ENCODE results near the gene ECSCR.
"Not testable (repeated sequence)": the region's sequence is repeated elsewhere in the genome, so short reads cannot be mapped to it uniquely, and the experiment has no call there.

The ECSCR gene

DNA sequence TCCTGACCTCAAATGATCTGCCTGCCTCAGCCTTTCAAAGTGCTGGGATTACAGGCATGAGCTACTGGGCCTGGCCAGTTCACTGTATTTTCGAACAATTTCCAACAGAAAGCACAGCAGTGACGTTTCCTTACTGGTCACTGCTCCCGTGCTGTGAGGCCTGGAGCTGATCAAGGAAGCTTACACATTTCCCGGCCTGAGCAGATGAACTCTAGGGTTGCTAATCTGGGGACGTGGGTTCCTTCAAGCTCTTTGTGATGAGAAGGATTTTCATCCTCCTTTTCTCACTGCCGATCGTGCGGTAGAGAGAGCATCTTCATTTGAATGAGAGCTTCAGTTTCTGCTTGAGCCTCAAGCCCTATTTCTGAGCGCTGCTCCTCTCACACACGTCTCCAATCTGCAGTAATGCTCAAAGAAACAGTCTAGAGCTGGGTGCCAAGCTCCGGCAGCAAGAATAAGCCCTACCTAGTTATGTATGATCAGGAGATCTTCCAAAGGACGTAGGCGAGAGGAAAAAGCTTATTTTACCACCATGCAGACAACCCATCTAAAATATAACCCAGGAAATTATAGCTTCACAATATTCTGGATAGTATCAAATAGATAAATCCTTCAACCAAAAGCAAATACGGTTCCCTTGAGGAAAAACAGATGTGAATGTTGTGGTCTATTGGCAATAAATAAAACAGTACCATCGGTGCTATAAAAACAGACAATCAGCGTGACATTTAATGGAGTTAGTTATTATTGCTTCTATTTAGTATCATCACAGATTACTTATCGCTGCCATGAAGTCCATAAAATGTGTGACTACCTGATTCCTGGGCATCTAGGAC, 51.3 kb downstream of the ECSCR start:
- DNase-seq (ENCODE audit: low read depth in 1 of 2, low spot score in 1 of 2): no peak
- in situ Hi-C loops (cut with HindIII; ENCODE audit: low pct_unique_long_range_greater_than_20kb, low sequenced_read_pairs): no loop called here
- no peak for TF ChIP-seq JUND (IDR thresholded peaks at IDR 0.05; ENCODE audit: low read depth)

GRCh38 chr5:139410121-139410992, 52.2 kb downstream of the ECSCR start:
- in situ Hi-C loops (cut with HindIII; ENCODE audit: low pct_unique_long_range_greater_than_20kb, low sequenced_read_pairs): no loop called here
- no peak for DNase-seq (ENCODE audit: low read depth in 1 of 2, low spot score in 1 of 2)
- no peak for TF ChIP-seq JUND (IDR thresholded peaks at IDR 0.05; ENCODE audit: low read depth)

- DNase-seq (ENCODE audit: low read depth in 1 of 2, low spot score in 1 of 2); in situ Hi-C loops (cut with HindIII; ENCODE audit: low pct_unique_long_range_greater_than_20kb, low sequenced_read_pairs): not testable (repeated sequence)
These were observed 53.4 kb downstream of the ECSCR start for GRCh38 chr5:139409116-139409515.

DNA sequence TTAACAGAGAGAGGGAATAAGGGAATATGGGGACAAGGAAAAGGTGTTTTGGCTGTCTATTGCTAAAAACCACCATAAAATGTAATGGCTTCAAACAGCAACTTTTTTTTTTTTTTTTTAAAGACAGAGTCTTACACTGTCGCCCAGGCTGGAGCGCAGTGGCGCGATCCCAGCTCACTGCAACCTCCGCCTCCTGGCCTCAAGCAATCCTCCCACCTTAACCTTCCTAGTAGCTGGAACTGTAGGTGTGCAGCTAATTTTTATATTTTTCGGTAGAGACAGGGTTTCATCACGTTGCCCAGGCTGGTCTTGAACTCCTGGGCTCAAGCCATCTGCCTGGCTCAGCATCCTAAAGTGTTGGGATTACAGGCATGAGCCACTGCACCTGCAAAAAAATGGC, 54.4 kb downstream of the ECSCR start:
- DNase-seq (ENCODE audit: low read depth in 1 of 2, low spot score in 1 of 2): no peak
- TF ChIP-seq JUND (IDR thresholded peaks at IDR 0.05; ENCODE audit: low read depth): no peak
- in situ Hi-C loops (cut with HindIII; ENCODE audit: low pct_unique_long_range_greater_than_20kb, low sequenced_read_pairs): no loop called here

DNA sequence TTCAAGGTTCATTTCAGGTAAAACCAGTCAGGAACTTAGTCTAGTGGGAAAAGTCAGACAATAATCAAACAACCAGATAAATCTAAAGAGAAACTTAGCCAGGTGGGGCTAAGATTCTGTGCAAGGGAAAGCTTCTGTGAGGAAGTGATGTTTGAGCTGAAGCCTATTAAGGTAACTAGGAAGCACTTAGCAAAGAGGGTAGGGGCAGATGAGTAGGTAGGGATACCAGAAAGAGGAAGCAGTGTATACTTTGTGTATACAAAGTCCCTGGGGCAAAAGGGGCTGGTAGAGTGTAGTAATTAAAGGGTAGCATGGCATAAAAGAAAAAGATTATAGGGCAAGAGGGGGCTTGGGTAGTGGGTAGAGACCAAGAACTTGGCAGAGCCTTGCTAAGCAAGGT, 55.0 kb downstream of the ECSCR start:
- in situ Hi-C loops (cut with HindIII; ENCODE audit: low pct_unique_long_range_greater_than_20kb, low sequenced_read_pairs): no loop called here
- DNase-seq (ENCODE audit: low read depth in 1 of 2, low spot score in 1 of 2): no peak

GRCh38 chr5:139406963-139407362, 55.6 kb downstream of the ECSCR start:
- no peak for DNase-seq (ENCODE audit: low read depth in 1 of 2, low spot score in 1 of 2)
- no peak for TF ChIP-seq JUND (IDR thresholded peaks at IDR 0.05; ENCODE audit: low read depth)
- in situ Hi-C loops (cut with HindIII; ENCODE audit: low pct_unique_long_range_greater_than_20kb, low sequenced_read_pairs): no loop called here

More for the DNA sequence above, 55.0 kb downstream of the ECSCR start:
- TF ChIP-seq JUND (IDR thresholded peaks at IDR 0.05; ENCODE audit: low read depth): no peak

GRCh38 chr5:139404484-139404840, 58.1 kb downstream of the ECSCR start:
- no peak for DNase-seq (ENCODE audit: low read depth in 1 of 2, low spot score in 1 of 2)
- no peak for TF ChIP-seq JUND (IDR thresholded peaks at IDR 0.05; ENCODE audit: low read depth)
- in situ Hi-C loops (cut with HindIII; ENCODE audit: low pct_unique_long_range_greater_than_20kb, low sequenced_read_pairs): no loop called here

- TF ChIP-seq JUND (IDR thresholded peaks at IDR 0.05; ENCODE audit: low read depth): peak; percentile 70; the same call in 1 of the 2 replicates
- in situ Hi-C loops (cut with HindIII; ENCODE audit: low pct_unique_long_range_greater_than_20kb, low sequenced_read_pairs): no loop called here
- DNase-seq (ENCODE audit: low read depth in 1 of 2, low spot score in 1 of 2): peak; percentile 83 to 96
These were observed 58.6 kb downstream of the ECSCR start, which contains the start of gene SPATA24 for GRCh38 chr5:139403787-139404483. TSS of gene SPATA24 (minus strand) at chr5:139404089. CDS start at chr5:139404060, 29 bp downstream.

GRCh38 chr5:139403418-139403786, 59.1 kb downstream of the ECSCR start:
- DNase-seq (ENCODE audit: low read depth in 1 of 2, low spot score in 1 of 2): peak in 1 of 2 experiments; percentile 41
- in situ Hi-C loops (cut with HindIII; ENCODE audit: low pct_unique_long_range_greater_than_20kb, low sequenced_read_pairs): no loop called here
- no peak for TF ChIP-seq JUND (IDR thresholded peaks at IDR 0.05; ENCODE audit: low read depth)

DNA sequence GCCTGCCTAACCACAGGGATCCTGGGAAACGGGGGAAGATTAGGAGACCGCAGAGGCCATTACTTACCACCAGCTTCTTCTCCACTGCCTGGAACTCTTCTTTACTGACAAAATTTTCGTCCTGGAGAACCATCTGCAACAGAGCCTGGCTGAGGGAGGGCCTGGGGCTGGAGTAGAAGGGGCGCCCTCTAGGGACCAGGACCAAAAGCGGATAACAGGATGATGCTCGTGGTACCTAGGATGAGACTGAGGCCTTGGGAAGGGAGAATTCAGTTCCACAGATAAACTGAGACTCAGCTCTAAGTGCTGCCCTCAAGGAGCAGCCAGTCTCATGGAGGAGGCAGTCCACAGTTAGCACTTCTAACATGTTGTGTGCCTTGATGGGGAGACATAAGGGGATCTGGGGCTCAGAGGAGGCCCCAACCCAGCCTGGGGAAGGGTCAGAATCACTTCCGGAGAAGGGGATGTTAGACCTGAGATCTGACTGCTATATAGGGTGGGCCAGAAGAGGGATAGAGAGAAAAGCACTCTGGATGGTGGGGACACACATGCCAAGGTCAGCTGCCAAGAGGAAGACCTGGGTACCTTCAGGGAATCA, 59.9 kb downstream of the ECSCR start:
- in situ Hi-C loops (cut with HindIII; ENCODE audit: low pct_unique_long_range_greater_than_20kb, low sequenced_read_pairs): no loop called here
- no peak for TF ChIP-seq JUND (IDR thresholded peaks at IDR 0.05; ENCODE audit: low read depth)
- peak in 1 of 2 experiments; percentile 64 for DNase-seq (ENCODE audit: low read depth in 1 of 2, low spot score in 1 of 2)

DNA sequence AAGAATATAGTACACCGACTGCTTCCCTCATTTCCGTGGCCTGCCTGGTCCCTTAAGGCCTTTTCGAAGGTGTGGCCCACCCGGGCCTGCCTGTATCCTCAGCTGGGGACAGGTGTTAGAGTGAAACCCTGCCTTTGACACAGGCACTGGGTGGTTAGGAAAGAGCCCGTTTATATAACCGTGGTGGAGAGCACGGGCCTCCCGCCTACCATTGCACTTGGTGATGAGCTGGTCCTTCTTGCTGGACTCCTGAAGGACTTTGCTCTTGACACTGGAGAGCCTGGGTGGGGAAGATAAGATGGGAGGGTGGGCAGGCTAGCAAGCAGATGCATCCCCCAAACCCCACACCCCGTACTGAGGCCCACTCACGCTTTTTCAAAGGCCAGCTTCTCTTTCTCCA, 61.0 kb downstream of the ECSCR start:
- no peak for TF ChIP-seq JUND (IDR thresholded peaks at IDR 0.05; ENCODE audit: low read depth)
- in situ Hi-C loops (cut with HindIII; ENCODE audit: low pct_unique_long_range_greater_than_20kb, low sequenced_read_pairs): no loop called here
- no peak for DNase-seq (ENCODE audit: low read depth in 1 of 2, low spot score in 1 of 2)

DNA sequence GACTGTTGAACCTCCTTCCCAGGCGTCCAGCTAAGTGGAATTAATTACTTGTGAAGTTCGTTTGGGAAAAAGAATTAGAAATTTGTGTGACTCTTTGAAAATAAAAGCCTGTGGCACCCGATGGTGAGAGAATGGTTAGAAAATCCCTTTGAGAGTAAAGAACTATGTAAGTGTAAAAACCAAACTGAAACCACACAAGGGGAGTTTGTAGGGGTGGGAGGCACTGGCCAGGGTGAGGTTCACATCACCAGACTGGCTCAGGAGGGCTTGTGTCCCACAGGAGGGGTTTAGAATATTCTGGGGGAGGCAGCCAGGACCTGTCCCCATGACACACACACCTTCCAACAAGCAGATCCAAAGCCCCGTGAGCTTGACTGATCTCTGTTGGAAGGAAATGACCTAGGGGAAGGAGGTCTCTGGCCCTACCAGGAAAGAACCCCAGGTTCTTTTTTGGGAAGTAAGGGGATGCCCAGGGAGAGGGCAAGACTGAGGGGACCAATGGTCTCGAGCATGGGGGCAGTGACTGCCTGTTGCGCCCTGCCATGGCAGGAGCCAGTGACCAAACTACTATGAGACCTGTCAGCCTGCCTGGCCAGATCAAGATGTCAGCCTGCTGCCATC, 62.9 kb downstream of the ECSCR start:
- no peak for TF ChIP-seq JUND (IDR thresholded peaks at IDR 0.05; ENCODE audit: low read depth)
- in situ Hi-C loops (cut with HindIII; ENCODE audit: low pct_unique_long_range_greater_than_20kb, low sequenced_read_pairs): no loop called here
- no peak for DNase-seq (ENCODE audit: low read depth in 1 of 2, low spot score in 1 of 2)

All from T47D (cell line).